Memory B cell (primary cell): ENCODE results near the gene SLC25A26.

Source experiments
- ATAC-seq: fragments of 150-1000 bp; cut with Tn5 transposase; 2 replicates; pipeline ENCODE4 v1.10.0; 2021; ENCODE audit warnings: low read depth, mild to moderate bottlenecking, moderate library complexity
- DNase-seq, 2 donors: peaks; one replicate each; pipeline ENCODE4 v3.0.0; 2022; ENCODE audit warnings: low spot score in 2 of 2
- H3K27ac Mint-ChIP-seq: one replicate; pipeline ENCODE4 v1.8.0; 2022; ENCODE audit warnings: mild to moderate bottlenecking, moderate library complexity, mixed read lengths
- H3K27me3 Mint-ChIP-seq: one replicate; pipeline ENCODE4 v1.8.0; 2022; ENCODE audit warnings: mixed read lengths
- H3K36me3 Mint-ChIP-seq: one replicate; pipeline ENCODE4 v1.8.0; 2022; ENCODE audit warnings: mild to moderate bottlenecking, mixed read lengths
- H3K4me1 Mint-ChIP-seq: one replicate; pipeline ENCODE4 v1.8.0; 2022; ENCODE audit warnings: mixed read lengths
- H3K4me3 Mint-ChIP-seq: one replicate; pipeline ENCODE4 v1.8.0; 2022; ENCODE audit warnings: mild to moderate bottlenecking, moderate library complexity, mixed read lengths
- H3K9me3 Mint-ChIP-seq: one replicate; pipeline ENCODE4 v1.8.0; 2022; ENCODE audit warnings: mixed read lengths

The SLC25A26 gene

DNA sequence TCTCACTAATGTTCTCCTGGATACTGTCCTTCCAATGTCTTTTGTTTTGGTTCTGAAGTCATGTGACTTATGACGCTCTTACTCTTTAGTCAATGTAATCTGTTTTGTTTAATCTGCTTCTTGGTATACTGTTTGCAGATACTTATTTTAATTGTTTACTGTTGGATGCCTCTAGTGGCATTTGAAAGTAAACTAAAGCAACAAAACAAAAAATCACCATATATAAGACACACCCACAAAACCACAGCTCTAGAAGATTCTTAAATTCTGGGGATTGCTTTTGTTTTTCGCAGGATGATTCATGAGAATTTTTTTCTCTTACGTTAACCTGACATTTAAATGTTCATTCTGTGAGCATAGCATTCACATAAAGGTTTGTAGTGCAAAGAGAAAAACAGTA lies 16.8 kb downstream of the SLC25A26 start:
- ATAC-seq (no peak), DNase-seq (no peak)
- no peak overlapping the region for H3K27ac Mint-ChIP-seq
- H3K27me3 Mint-ChIP-seq = no peaks in the 10 kb centered on the region
- peaks cover 15% of the 10 kb centered on the region for H3K4me1 Mint-ChIP-seq
- peaks cover 26% of the 10 kb centered on the region for H3K36me3 Mint-ChIP-seq
- peaks cover 7% of the 10 kb centered on the region for H3K9me3 Mint-ChIP-seq
- H3K4me3 Mint-ChIP-seq = no peak overlapping the region

DNA sequence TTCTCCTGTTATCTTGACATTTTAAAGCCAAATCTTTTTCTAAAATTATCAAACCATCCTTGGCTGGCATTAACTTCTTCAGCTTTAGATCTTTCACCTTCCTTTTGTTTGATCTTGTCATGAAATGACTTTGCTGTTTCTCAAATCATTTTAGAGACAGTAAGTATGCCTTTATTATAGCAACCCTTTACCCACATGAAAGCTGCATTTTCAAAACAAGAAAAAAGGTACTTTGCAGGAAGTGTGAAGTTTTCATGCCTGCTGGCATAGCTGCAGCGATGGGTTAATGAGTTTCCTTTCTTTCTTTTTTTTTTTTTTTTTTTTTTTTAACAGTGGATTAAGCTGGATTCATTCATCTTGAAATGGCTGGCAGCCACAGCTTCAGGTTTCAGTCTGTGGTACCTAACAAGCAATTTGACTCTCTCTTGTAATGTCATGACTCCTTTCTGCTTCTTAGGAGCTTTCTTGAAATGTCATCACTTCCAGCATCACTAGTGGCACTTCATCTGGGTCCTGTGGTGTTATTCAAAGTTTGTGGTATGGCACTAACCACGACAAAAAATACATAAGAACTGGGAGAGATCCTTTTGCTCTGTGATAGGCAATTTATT lies 18.8 kb downstream of the SLC25A26 start:
- Mint-ChIP-seq H3K27me3 (no peaks in the 10 kb centered on the region), H3K36me3 (peaks cover 34% of the 10 kb centered on the region), H3K4me1 (peaks cover 13% of the 10 kb centered on the region), H3K4me3 (no peak overlapping the region), H3K27ac (no peak overlapping the region), H3K9me3 (peaks cover 7% of the 10 kb centered on the region)
- ATAC-seq (no peak), DNase-seq (no peak)

DNA sequence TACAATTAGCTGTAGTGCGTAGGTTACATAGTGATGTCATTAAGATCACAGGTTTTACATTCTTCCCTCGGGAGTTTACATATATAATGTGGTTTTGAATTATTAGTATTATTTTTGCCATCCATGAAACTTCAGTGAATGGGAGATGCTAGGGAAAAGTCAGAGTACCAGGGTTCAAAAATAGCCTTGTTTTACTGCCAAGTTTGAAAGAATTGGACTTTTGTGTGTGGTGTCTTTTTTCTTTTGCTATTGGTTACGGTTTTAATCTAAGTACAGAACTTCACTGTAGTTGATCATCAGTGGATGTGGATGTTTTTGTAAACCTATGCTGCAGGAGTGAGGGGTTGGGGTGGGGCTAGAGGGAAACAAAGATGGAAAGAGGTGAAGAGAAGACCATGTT lies 20.7 kb downstream of the SLC25A26 start:
- no peak overlapping the region for H3K27ac Mint-ChIP-seq
- ATAC-seq = no peak
- DNase-seq = no peak
- H3K4me1 Mint-ChIP-seq = peaks cover 13% of the 10 kb centered on the region
- no peak overlapping the region for H3K4me3 Mint-ChIP-seq
- H3K27me3 Mint-ChIP-seq = no peaks in the 10 kb centered on the region
- H3K36me3 Mint-ChIP-seq = peaks cover 38% of the 10 kb centered on the region
- peaks cover 7% of the 10 kb centered on the region for H3K9me3 Mint-ChIP-seq

DNA sequence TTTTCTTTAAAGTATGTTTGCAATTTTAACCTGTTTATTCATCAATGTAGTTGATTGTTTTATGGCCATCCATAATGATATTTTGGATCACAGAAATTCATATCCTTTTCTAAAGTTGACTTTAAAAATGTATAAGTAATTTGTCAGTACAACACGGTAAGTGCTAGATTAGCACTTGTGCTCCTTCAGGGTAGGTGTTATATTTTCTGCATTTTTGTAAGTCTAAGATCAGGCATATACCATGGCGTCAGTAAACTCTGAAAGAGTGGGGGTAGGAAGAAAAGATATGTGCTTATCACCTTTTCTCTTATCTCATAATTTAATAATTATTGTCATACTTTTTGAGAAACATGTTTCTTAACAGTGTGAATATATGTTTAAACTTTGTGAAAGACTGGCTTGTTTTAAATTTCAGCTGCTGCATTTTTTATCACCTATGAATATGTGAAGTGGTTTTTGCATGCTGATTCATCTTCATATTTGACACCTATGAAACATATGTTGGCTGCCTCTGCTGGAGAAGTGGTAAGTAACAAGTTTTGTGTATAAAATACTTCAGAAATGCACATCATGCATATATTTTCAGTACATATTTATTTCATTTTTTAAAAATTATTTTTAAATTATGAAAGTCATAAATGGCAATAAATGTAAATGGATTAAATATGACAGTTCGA lies 22.1 kb downstream of the SLC25A26 start:
- DNase-seq = no peak
- H3K27me3 Mint-ChIP-seq = no peaks in the 10 kb centered on the region
- peaks cover 32% of the 10 kb centered on the region for H3K36me3 Mint-ChIP-seq
- no peak overlapping the region for H3K27ac Mint-ChIP-seq
- H3K9me3 Mint-ChIP-seq = peaks cover 6% of the 10 kb centered on the region
- ATAC-seq = no peak
- no peak overlapping the region for H3K4me3 Mint-ChIP-seq
- peaks cover 10% of the 10 kb centered on the region for H3K4me1 Mint-ChIP-seq

DNA sequence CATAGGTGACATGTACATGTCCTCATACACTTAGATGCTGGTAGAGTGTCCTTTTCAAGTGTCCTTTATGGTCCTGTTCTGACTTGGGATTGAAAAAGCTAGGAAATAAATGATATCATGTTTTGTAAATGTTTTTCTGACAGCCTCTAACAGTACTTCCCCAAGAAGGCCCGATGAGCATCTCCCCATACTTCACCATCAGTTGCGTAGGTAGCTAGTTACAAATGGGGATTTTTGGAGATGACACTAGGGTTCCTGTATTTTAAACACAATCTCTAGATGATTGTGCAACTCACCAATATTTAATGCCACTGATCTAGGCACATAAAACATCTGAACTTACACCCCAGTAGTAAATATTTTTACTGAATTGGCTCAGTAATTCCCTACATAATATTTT lies 27.8 kb downstream of the SLC25A26 start:
- H3K9me3 Mint-ChIP-seq = no peaks in the 10 kb centered on the region
- H3K4me1 Mint-ChIP-seq = no peaks in the 10 kb centered on the region
- peaks cover 18% of the 10 kb centered on the region for H3K36me3 Mint-ChIP-seq
- H3K4me3 Mint-ChIP-seq = no peak overlapping the region
- no peaks in the 10 kb centered on the region for H3K27me3 Mint-ChIP-seq
- no peak overlapping the region for H3K27ac Mint-ChIP-seq
- ATAC-seq (no peak), DNase-seq (no peak)

DNA sequence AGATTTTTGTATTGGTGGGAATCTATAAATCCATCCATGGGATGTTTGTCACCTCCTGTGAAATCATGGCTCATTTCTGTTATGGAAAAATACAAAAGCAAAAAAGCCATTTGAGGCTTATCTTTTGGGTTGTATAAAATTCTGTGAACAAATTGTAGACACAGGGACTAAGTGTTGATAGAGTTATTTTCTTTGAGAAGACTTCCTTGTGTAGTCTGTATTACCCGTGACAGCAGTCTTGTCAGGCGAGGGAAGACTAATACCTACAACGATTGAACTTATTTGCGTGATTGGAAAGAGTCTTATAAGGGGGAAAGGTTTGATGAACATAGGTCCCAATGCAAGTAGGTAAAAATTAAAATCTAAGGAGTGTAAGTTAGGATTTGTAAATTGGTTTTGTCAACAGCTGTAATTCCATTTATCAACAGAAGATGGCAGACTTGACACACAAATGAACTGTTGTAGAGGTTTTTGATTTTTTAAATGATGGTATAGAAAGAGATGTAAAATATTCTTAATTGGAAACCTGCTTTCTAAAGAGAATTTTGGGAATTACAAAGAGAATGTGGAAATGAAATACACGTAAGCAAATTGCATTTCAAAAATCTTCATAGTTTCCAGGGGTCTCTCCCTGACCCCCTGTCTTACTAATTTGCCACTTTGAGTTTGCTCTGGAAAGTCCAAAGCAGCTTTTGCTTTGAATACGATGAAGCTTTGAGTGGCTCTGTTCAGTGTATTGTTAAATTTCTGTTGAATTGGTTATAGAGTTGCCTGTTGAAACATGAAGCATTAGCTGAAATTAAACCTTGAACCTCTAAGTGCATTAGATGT lies 33.2 kb downstream of the SLC25A26 start:
- Mint-ChIP-seq H3K9me3 (no peaks in the 10 kb centered on the region), H3K4me3 (no peak overlapping the region), H3K27ac (no peak overlapping the region), H3K27me3 (no peaks in the 10 kb centered on the region), H3K4me1 (peaks cover 15% of the 10 kb centered on the region), H3K36me3 (peaks cover 16% of the 10 kb centered on the region)
- ATAC-seq (no peak), DNase-seq (peak in 1 of 2 donors; percentile 22)

DNA sequence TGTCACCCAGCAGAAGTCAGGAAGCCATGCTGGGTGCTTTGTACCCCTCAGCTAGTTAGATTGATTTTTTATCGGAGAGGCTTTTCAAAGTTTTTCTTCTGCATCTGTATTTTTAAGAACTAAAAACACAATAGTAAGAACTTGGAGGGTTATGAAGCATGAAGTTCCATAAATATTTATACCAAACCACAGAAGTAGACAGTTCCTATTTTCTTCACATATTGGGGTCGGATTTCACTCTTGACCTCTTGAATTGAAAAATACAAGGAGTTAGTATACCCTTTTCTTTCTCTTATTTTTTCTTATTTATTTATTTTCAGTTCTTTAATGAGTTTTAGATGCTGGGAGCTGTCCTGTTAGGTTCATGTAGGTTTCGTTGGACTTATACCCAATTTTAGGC lies 35.1 kb downstream of the SLC25A26 start:
- H3K9me3 Mint-ChIP-seq = no peaks in the 10 kb centered on the region
- H3K4me3 Mint-ChIP-seq = no peak overlapping the region
- H3K36me3 Mint-ChIP-seq = peaks cover 15% of the 10 kb centered on the region
- ATAC-seq = no peak
- no peaks in the 10 kb centered on the region for H3K27me3 Mint-ChIP-seq
- DNase-seq = no peak
- H3K4me1 Mint-ChIP-seq = peaks cover 23% of the 10 kb centered on the region
- no peak overlapping the region for H3K27ac Mint-ChIP-seq

DNA sequence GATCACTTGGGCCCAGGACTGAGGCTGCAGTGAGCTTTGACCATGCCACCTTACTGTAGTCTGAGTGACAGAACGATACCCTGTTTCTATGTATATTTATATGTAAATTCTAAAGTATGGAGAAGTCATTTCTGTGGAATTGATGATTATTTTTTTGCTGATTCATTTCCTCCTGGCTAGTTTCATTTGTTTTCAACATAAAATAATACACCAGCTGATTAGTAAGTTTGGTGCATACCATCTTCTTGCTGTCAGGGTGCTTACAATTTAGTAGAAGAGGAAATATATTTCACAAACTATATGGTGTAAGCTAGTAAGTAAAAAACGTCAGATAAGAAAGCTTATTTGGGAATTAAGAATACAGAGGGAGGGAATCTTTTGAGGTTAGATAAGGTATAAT lies 36.0 kb downstream of the SLC25A26 start:
- H3K27me3 Mint-ChIP-seq = no peaks in the 10 kb centered on the region
- ATAC-seq (no peak), DNase-seq (no peak)
- H3K36me3 Mint-ChIP-seq = peaks cover 18% of the 10 kb centered on the region
- no peaks in the 10 kb centered on the region for H3K9me3 Mint-ChIP-seq
- no peak overlapping the region for H3K27ac Mint-ChIP-seq
- peaks cover 23% of the 10 kb centered on the region for H3K4me1 Mint-ChIP-seq
- H3K4me3 Mint-ChIP-seq = no peak overlapping the region

DNA sequence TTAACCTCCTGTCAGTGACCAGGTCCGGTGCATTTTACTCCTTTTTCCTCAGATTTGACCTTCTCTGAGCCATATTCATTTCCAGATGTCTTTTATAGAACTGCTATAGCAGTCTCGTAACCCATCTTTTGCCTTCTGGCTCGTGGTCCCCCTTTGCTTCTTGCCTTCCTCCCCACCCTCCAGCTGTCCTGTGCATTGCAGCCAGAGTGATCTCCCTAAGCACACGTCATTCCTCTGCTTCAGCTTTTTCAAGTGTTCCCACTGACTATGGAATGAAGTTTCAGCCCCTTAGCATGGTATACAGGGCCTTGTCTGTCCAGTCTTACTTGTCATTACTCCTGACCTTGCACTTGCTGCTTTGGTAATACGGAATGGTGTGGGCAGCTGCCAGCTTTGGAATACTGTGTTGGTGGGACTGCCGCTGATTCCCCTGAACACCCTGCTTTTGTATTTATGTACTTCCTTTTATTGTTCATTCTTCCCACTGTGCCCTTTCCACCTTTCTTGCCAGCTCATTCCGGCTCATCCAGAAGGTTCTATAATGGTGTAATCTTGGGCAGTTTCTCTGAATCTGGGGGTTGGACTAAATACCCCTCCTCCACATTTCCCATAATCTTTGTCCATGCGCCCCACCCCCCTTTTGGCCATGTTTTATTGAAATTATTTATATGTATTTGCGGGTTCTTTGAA lies 38.9 kb downstream of the SLC25A26 start:
- no peak overlapping the region for H3K27ac Mint-ChIP-seq
- H3K9me3 Mint-ChIP-seq = no peaks in the 10 kb centered on the region
- peaks cover 20% of the 10 kb centered on the region for H3K36me3 Mint-ChIP-seq
- DNase-seq = no peak
- peaks cover 19% of the 10 kb centered on the region for H3K4me1 Mint-ChIP-seq
- no peaks in the 10 kb centered on the region for H3K27me3 Mint-ChIP-seq
- ATAC-seq = no peak
- H3K4me3 Mint-ChIP-seq = no peak overlapping the region

DNA sequence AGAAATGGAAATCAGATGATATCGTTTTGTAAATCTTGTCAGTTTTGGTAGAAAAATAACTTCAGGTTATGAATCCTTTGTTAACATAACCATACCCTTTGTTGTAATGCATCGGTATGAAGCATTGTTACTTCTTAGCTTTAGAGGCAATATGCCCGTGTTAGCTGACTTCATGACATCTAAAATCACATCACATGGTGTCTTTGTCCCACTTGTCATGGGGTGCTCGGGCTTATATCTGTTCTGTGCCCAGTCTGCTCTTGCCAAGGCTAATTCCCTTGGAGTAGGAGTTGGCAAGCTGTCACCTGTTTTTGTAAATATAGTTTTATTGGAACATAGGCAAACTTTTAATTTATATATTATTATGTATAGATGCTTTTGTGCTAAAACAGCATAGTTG lies 39.6 kb downstream of the SLC25A26 start:
- ATAC-seq (no peak), DNase-seq (no peak)
- Mint-ChIP-seq H3K36me3 (peaks cover 20% of the 10 kb centered on the region), H3K27me3 (no peaks in the 10 kb centered on the region), H3K4me3 (no peak overlapping the region), H3K27ac (no peak overlapping the region), H3K4me1 (peaks cover 15% of the 10 kb centered on the region), H3K9me3 (no peaks in the 10 kb centered on the region)

DNA sequence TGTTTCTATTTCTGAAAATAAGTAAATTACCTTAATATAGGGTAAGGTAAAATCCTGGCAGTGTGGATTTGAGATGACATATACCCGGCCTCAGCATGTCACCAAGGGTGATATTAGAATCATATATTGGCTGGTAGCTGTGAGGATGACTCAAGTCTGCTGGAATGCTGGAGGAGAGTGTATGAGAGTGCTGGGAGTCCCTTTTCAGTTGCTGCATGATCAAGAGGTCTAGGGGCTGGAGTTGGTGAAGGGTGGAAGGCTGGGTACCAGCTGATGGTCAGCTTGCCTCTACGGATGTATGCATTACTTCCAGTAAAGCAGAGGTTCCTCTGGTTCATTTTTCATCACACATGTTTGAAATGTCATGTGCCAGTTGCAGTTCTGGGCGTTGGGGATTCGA lies 40.6 kb downstream of the SLC25A26 start:
- peaks cover 20% of the 10 kb centered on the region for H3K36me3 Mint-ChIP-seq
- H3K9me3 Mint-ChIP-seq = no peaks in the 10 kb centered on the region
- no peak overlapping the region for H3K27ac Mint-ChIP-seq
- no peak for ATAC-seq
- H3K4me1 Mint-ChIP-seq = peaks cover 14% of the 10 kb centered on the region
- DNase-seq = no peak
- H3K4me3 Mint-ChIP-seq = no peak overlapping the region
- no peaks in the 10 kb centered on the region for H3K27me3 Mint-ChIP-seq

DNA sequence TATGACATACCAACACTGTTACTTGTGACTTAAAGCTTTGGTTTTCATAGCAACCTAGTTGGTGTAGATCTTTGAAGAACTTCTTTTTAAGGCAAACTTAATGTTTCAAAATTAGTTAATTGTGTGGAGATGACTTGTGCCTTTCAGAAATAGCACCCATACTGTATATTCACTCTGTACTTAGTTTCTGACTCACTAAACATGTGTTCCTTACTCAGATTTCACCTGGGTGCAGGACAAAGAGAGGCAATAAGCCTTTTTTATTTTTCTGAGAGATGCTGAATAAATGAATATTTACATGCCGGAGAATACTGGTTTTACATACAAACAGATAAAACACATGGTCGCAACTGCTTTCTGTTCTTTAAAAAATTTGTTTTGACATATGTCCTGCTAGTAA lies 44.8 kb downstream of the SLC25A26 start:
- Mint-ChIP-seq H3K36me3 (peaks cover 21% of the 10 kb centered on the region), H3K27ac (no peak overlapping the region), H3K4me3 (no peak overlapping the region), H3K9me3 (no peaks in the 10 kb centered on the region), H3K27me3 (no peaks in the 10 kb centered on the region), H3K4me1 (peaks cover 15% of the 10 kb centered on the region)
- ATAC-seq (no peak), DNase-seq (no peak)

DNA sequence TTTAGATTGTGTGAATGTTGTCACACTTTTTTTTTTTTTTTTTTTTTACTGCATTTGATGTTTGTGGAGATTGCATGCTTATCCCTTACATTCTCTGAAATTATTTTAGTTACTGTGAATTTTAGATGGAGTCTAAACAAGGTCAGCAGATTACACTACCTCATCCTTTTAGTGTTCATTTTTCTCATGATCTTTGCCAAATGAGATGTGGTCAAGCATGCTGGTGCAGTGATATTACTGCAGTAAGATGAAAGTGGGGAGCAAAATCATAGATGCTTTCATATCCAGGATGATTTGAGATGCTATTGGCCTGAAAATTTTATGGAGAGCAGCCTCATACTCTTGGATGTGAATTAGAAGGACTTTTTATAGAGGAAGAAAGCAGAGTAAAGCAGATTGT lies 45.8 kb downstream of the SLC25A26 start:
- H3K27ac Mint-ChIP-seq = peak overlapping the region; percentile 25
- H3K4me1 Mint-ChIP-seq = peaks cover 15% of the 10 kb centered on the region
- no peaks in the 10 kb centered on the region for H3K9me3 Mint-ChIP-seq
- peaks cover 21% of the 10 kb centered on the region for H3K36me3 Mint-ChIP-seq
- no peak for DNase-seq
- H3K4me3 Mint-ChIP-seq = no peak overlapping the region
- no peak for ATAC-seq
- no peaks in the 10 kb centered on the region for H3K27me3 Mint-ChIP-seq

DNA sequence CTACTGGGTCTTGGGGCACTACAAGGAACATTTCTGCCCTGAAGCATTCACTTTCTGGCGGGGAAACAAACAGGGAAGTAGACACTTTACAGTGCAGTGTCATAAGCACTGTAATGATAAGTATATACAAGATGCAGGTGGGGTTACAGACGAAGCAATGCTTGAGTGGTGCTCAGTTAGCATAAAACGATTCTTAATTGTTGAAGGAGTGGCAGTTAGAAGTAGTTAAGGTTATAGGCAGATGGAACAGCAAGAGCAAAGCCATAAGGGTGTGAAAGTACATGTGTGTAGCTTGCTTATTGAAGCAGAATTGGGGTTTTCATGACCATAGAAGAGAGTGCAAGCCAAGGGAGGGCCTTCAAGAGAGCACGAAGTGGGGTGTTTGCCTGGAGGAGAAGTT lies 46.2 kb downstream of the SLC25A26 start:
- Mint-ChIP-seq H3K27ac (peak overlapping the region; percentile 25), H3K9me3 (no peaks in the 10 kb centered on the region), H3K27me3 (no peaks in the 10 kb centered on the region), H3K4me1 (peaks cover 15% of the 10 kb centered on the region), H3K36me3 (peaks cover 21% of the 10 kb centered on the region), H3K4me3 (no peak overlapping the region)
- ATAC-seq (peak; percentile 94), DNase-seq (no peak)
